LNCAP (cell line): Measurements from ENCODE around the gene MYCL.

Experiments used
- CTCF ChIP-seq: fragments of 450-650 bp; IDR thresholded peaks from 2 replicates; pipeline ENCODE4 v1.5.1; 2017; ENCODE audit warnings: mild to moderate bottlenecking

Gene MYCL

GRCh38 chr1:39915499-39916129, 13.9 kb upstream of the MYCL start:
- no peak for TF ChIP-seq CTCF

DNA sequence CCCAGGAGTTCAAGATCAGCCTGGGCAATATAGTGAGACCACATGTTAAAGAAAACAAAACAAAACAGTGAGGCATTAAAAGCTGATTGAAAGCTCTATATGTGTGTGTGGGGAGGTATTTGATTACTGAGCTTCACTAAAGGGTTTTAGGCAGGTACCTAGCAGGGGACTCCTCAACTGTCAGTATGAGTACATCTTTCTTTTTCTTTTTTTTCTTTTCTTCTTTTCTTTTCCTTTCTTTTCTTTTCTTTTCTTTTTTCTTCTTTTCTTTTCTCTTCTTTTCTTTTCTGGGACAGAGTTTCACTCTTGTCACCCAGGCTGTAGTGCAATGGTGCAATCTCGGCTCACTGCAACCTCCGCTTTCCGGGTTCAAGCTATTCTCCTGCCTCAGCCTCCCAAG, 8.5 kb upstream of the MYCL start:
- no peak for TF ChIP-seq CTCF

GRCh38 chr1:39908534-39908933, 6.8 kb upstream of the MYCL start:
- no peak for TF ChIP-seq CTCF

DNA sequence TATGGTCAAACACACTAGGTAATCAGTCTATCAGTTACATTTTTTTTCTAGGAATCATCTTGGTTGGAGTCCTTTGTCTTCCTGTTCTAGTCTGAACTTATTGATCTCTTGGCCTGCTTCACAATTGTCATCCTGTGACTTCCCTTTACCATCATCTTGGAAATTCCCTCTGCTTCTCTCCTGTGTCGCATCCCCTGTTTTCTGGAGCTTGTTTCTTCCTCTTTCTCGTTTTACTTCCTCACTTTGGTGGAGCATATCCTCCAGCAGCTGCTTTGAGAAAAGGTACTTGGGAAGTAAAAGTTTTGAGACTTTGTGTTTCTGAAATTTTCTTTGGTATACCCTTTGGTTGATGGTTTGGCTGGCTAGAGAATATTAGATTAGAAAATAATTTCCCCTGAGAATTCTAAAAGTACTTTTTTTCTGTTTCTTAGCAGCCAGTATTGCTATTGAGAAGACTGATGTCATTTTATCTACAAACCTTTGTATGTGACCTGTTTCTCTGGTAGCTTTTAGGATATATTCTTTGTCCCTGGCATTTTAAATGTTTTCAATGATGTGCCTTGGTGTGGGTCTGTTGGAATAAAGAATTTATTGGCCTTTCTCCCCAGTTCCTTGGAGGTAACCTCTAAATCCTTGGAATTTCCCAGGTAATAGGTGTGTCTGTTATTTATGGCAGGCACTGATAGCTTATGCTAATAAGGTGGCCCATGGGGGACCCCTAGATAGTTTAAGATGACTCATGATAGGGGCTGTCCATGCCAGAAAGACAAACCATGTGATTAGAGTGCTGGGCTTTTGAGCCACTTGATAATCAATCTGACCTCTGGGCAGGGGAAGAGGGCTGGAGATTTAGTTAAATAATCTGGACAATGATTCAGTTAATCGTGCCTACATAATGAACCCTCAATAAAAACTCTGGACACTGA, 6.1 kb upstream of the MYCL start:
- no peak for TF ChIP-seq CTCF

- no peak for TF ChIP-seq CTCF
These were observed 3.5 kb upstream of the MYCL start for GRCh38 chr1:39905172-39905571.

GRCh38 chr1:39902460-39902807, 717 bp upstream of the MYCL start:
- TF ChIP-seq CTCF, result 0 out of 2 replicates have a peak, but pooled peaks have one; percentile 7

GRCh38 chr1:39901464-39901713, 328 bp downstream of the MYCL start:
- TF ChIP-seq CTCF, result no peak
